ENCODE measurements around the gene PRORP. TPM values are rescaled to one million over a fixed set of nuclear protein-coding genes. Genes with fewer than 3 reads are reported as not detected.

Gene PRORP
- total and polyA plus RNA-seq, 2 of the 13 experiments (the other 11 are each of a cell fraction or from before 2014, with no cell fraction given): 48.9 to 88.7 TPM

GRCh38 chr14:35147711-35148110, 25.4 kb downstream of the PRORP start (continued):
- TF ChIP-seq ZNF501 (CRISPR knock-in tag; IDR thresholded peaks at IDR 0.05) (no peak), ZNF703 (CRISPR knock-in tag; IDR thresholded peaks at IDR 0.05; ENCODE audit: borderline replicate concordance) (no peak), ZNF788 (CRISPR knock-in tag; IDR thresholded peaks at IDR 0.05; ENCODE audit: borderline replicate concordance) (no peak), JUNB (CRISPR knock-in tag; IDR thresholded peaks at IDR 0.05; ENCODE audit: borderline replicate concordance) (no peak), E2F1 (CRISPR knock-in tag; IDR thresholded peaks at IDR 0.05) (peak; percentile 54; the same call in 1 of the 2 replicates), ZSCAN22 (CRISPR knock-in tag; IDR thresholded peaks at IDR 0.05) (no peak), ZNF510 (CRISPR knock-in tag; IDR thresholded peaks at IDR 0.05; ENCODE audit: low read depth) (no peak), ARID2 (CRISPR knock-in tag; IDR thresholded peaks at IDR 0.05; ENCODE audit: borderline replicate concordance) (no peak), ZNF276 (CRISPR knock-in tag; IDR thresholded peaks at IDR 0.05; ENCODE audit: low read depth) (no peak), SMAD3 (CRISPR knock-in tag; IDR thresholded peaks at IDR 0.05) (no peak), NR2F1 (CRISPR knock-in tag; IDR thresholded peaks at IDR 0.05) (no peak), ZBTB7B (CRISPR knock-in tag; IDR thresholded peaks at IDR 0.05) (no peak), ZBTB7A (CRISPR knock-in tag; IDR thresholded peaks at IDR 0.05) (no peak), ZNF205 (CRISPR knock-in tag; IDR thresholded peaks at IDR 0.05) (no peak), SSRP1 (CRISPR knock-in tag; IDR thresholded peaks at IDR 0.05) (no peak), HOXA9 (CRISPR knock-in tag; IDR thresholded peaks at IDR 0.05; ENCODE audit: borderline replicate concordance) (no peak), SNRNP70 (IDR thresholded peaks at IDR 0.05; ENCODE audit: low read depth, low read length) (no peak)
- TF ChIP-seq, protein P1, sequence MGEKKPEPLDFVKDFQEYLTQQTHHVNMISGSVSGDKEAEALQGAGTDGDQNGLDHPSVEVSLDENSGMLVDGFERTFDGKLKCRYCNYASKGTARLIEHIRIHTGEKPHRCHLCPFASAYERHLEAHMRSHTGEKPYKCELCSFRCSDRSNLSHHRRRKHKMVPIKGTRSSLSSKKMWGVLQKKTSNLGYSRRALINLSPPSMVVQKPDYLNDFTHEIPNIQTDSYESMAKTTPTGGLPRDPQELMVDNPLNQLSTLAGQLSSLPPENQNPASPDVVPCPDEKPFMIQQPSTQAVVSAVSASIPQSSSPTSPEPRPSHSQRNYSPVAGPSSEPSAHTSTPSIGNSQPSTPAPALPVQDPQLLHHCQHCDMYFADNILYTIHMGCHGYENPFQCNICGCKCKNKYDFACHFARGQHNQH (CRISPR knock-in tag; IDR thresholded peaks at IDR 0.05): no peak
- TF ChIP-seq, protein P2, sequence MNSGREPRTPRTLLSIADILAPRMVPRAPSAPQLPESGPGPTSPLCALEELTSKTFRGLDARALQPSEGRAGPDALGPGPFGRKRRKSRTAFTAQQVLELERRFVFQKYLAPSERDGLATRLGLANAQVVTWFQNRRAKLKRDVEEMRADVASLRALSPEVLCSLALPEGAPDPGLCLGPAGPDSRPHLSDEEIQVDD (CRISPR knock-in tag; IDR thresholded peaks at IDR 0.05; ENCODE audit: borderline replicate concordance): no peak
- TF ChIP-seq, protein P3, sequence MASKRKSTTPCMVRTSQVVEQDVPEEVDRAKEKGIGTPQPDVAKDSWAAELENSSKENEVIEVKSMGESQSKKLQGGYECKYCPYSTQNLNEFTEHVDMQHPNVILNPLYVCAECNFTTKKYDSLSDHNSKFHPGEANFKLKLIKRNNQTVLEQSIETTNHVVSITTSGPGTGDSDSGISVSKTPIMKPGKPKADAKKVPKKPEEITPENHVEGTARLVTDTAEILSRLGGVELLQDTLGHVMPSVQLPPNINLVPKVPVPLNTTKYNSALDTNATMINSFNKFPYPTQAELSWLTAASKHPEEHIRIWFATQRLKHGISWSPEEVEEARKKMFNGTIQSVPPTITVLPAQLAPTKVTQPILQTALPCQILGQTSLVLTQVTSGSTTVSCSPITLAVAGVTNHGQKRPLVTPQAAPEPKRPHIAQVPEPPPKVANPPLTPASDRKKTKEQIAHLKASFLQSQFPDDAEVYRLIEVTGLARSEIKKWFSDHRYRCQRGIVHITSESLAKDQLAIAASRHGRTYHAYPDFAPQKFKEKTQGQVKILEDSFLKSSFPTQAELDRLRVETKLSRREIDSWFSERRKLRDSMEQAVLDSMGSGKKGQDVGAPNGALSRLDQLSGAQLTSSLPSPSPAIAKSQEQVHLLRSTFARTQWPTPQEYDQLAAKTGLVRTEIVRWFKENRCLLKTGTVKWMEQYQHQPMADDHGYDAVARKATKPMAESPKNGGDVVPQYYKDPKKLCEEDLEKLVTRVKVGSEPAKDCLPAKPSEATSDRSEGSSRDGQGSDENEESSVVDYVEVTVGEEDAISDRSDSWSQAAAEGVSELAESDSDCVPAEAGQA (IDR thresholded peaks at IDR 0.05; ENCODE audit: low read depth): no peak
- TF ChIP-seq, protein P3 (CRISPR knock-in tag; IDR thresholded peaks at IDR 0.05; ENCODE audit: borderline replicate concordance): 0 out of 2 replicates have a peak, but pooled peaks have one; percentile 57

Measured in HepG2 (cell line).